ENCODE data around the gene IL20.

The IL20 gene

GRCh38 chr1:206872139-206872538 is 6.7 kb downstream of the IL20 start:
- no peak for DNase-seq (ENCODE audit: low spot score)
- H3K27ac ChIP-seq (replicated peaks; ENCODE audit: low read length) = no peak overlapping the region
- H2BK15ac ChIP-seq (ENCODE audit: low read length) = no peak overlapping the region
- H3K4ac ChIP-seq (ENCODE audit: low read length) = no peak overlapping the region
- H3K4me2 ChIP-seq (ENCODE audit: insufficient read depth, low read length, poor library complexity, severe bottlenecking) = no peak overlapping the region
- no peak overlapping the region for H2BK12ac ChIP-seq (ENCODE audit: low read length)
- no peak overlapping the region for H3K14ac ChIP-seq (ENCODE audit: low read length)
- no peak overlapping the region for H3K9ac ChIP-seq (ENCODE audit: low read depth, low read length, poor library complexity)
- no peak overlapping the region for H2BK120ac ChIP-seq (ENCODE audit: low read depth, low read length)
- H3K79me1 ChIP-seq (ENCODE audit: low read depth, low read length) = no peaks in the 10 kb centered on the region
- H3K18ac ChIP-seq (ENCODE audit: low read length) = no peak overlapping the region
- no peak overlapping the region for H2AFZ ChIP-seq (ENCODE audit: low read length)
- no peak overlapping the region for H3K4me3 ChIP-seq (ENCODE audit: low read length in 2 of 2)
- WGBS, 2 donors (ENCODE audit: extremely low coverage in 2 of 2, insufficient read length in 2 of 2, insufficient replicate concordance in 1 of 2) = no CpG with 5 or more reads among the region's 3 CpGs
- H3K4me1 ChIP-seq (ENCODE audit: control insufficient read depth in 2 of 2, insufficient read depth in 1 of 2, low read depth in 1 of 2, low read length in 2 of 2) = no peaks in the 10 kb centered on the region
- H3K36me3 ChIP-seq (replicated peaks in 1 of 2; ENCODE audit: control insufficient read depth in 2 of 2, insufficient read depth in 2 of 2, low read length in 2 of 2) = no peaks in the 10 kb centered on the region
- no peak overlapping the region for H4K8ac ChIP-seq (ENCODE audit: low read depth, low read length)
- H3K27me3 ChIP-seq (ENCODE audit: control insufficient read depth in 3 of 3, insufficient read depth in 3 of 3, low read depth in 1 of 3, low read length in 3 of 3) = no peaks in the 10 kb centered on the region
- H2AK5ac ChIP-seq (ENCODE audit: low read depth, low read length) = no peak overlapping the region
- H3K23ac ChIP-seq (ENCODE audit: low read depth, low read length, poor library complexity) = no peak overlapping the region
- no peak overlapping the region for H4K91ac ChIP-seq (ENCODE audit: low read depth, low read length, poor library complexity)
- H2BK5ac ChIP-seq (ENCODE audit: low read length) = no peak overlapping the region
- H3K9me3 ChIP-seq (replicated peaks in 1 of 2; ENCODE audit: control insufficient read depth in 2 of 2, insufficient read depth in 1 of 2, low read depth in 1 of 2, low read length in 2 of 2) = peaks cover 0 to 2% of the 10 kb centered on the region in 2 donors

DNA sequence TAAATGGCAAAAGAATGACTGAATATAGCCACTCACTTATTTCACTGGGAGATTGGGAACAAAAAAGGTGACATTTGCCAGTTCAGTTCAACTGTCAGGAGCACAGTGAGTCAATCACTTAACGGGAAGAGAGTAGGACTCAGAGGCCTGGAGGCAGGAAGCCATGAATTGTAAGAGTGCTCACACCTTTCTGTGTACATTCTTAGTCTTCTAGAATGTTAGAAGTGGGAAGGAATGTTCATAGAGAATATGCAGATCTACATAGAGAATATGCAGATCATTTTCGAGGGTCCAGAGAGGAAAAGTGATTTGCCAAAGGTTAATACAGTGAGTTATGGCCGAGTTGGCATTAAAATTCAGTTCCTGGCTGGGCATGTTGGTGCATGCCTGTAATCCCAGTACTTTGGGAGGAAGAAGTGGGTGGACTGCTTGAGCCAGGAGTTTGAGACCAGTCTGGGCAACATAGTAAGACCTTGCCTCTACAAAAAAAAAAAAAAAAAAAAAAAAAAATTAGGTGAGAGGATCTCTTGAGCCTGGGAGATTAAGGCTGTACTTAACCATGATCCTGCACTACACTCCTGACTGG is 8.3 kb downstream of the IL20 start:
- Histone ChIP-seq H3K14ac (ENCODE audit: low read length) (no peak overlapping the region), H2BK15ac (ENCODE audit: low read length) (no peak overlapping the region), H3K27ac (replicated peaks; ENCODE audit: low read length) (no peak overlapping the region), H3K27me3 (ENCODE audit: control insufficient read depth in 3 of 3, insufficient read depth in 3 of 3, low read depth in 1 of 3, low read length in 3 of 3) (no peaks in the 10 kb centered on the region), H3K4me3 (ENCODE audit: low read length in 2 of 2) (no peak overlapping the region), H3K79me1 (ENCODE audit: low read depth, low read length) (no peaks in the 10 kb centered on the region), H3K36me3 (replicated peaks in 1 of 2; ENCODE audit: control insufficient read depth in 2 of 2, insufficient read depth in 2 of 2, low read length in 2 of 2) (peaks cover 0 to 1% of the 10 kb centered on the region in 2 donors), H3K4me1 (ENCODE audit: control insufficient read depth in 2 of 2, insufficient read depth in 1 of 2, low read depth in 1 of 2, low read length in 2 of 2) (no peaks in the 10 kb centered on the region), H2BK12ac (ENCODE audit: low read length) (no peak overlapping the region), H3K4me2 (ENCODE audit: insufficient read depth, low read length, poor library complexity, severe bottlenecking) (no peak overlapping the region), H2BK120ac (ENCODE audit: low read depth, low read length) (no peak overlapping the region), H3K23ac (ENCODE audit: low read depth, low read length, poor library complexity) (no peak overlapping the region), H3K9ac (ENCODE audit: low read depth, low read length, poor library complexity) (no peak overlapping the region), H3K18ac (ENCODE audit: low read length) (no peak overlapping the region), H2BK5ac (ENCODE audit: low read length) (no peak overlapping the region), H3K4ac (ENCODE audit: low read length) (no peak overlapping the region), H4K91ac (ENCODE audit: low read depth, low read length, poor library complexity) (no peak overlapping the region), H2AK5ac (ENCODE audit: low read depth, low read length) (no peak overlapping the region), H4K8ac (ENCODE audit: low read depth, low read length) (no peak overlapping the region), H3K9me3 (replicated peaks in 1 of 2; ENCODE audit: control insufficient read depth in 2 of 2, insufficient read depth in 1 of 2, low read depth in 1 of 2, low read length in 2 of 2) (peaks cover 5 to 8% of the 10 kb centered on the region in 2 donors), H2AFZ (ENCODE audit: low read length) (no peak overlapping the region)
- no peak for DNase-seq (ENCODE audit: low spot score)
- no CpG with 5 or more reads among the region's 3 CpGs for WGBS, 2 donors (ENCODE audit: extremely low coverage in 2 of 2, insufficient read length in 2 of 2, insufficient replicate concordance in 1 of 2)

DNA sequence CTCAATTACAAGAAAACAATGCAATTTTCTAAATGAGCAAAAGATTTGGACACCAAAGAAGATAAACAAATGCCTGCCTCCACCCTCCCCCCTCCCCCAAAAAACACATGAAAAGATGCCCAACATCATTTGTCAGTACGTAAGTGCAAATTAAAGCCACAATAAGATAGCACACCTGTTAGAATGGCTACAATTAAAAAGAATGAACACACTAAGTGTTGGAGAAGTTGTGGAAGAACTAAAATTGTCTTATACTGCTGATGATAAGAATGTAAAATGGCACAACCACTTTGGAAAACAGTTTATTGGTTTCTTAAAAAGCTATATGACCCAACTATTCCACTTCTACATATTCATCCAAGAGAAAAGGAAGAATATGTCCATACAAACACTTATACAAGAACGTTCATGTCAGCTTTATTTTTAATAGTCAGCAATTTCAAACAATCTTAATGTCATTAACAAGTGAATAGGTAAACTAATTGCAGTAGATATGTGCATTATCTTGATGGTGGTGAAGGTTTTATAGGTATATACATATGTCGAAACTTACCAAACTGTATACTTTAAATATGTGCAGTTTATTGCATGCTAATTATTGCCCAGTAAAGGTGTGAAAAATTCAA is 10.4 kb downstream of the IL20 start:
- Histone ChIP-seq H3K4me1 (ENCODE audit: control insufficient read depth in 2 of 2, insufficient read depth in 1 of 2, low read depth in 1 of 2, low read length in 2 of 2) (no peaks in the 10 kb centered on the region), H2AK5ac (ENCODE audit: low read depth, low read length) (no peak overlapping the region), H3K4ac (ENCODE audit: low read length) (no peak overlapping the region), H2BK120ac (ENCODE audit: low read depth, low read length) (no peak overlapping the region), H3K36me3 (replicated peaks in 1 of 2; ENCODE audit: control insufficient read depth in 2 of 2, insufficient read depth in 2 of 2, low read length in 2 of 2) (peaks cover 0 to 1% of the 10 kb centered on the region in 2 donors), H3K23ac (ENCODE audit: low read depth, low read length, poor library complexity) (no peak overlapping the region), H3K18ac (ENCODE audit: low read length) (no peak overlapping the region), H3K27me3 (ENCODE audit: control insufficient read depth in 3 of 3, insufficient read depth in 3 of 3, low read depth in 1 of 3, low read length in 3 of 3) (no peaks in the 10 kb centered on the region), H2AFZ (ENCODE audit: low read length) (no peak overlapping the region), H3K9me3 (replicated peaks in 1 of 2; ENCODE audit: control insufficient read depth in 2 of 2, insufficient read depth in 1 of 2, low read depth in 1 of 2, low read length in 2 of 2) (peaks cover 5 to 8% of the 10 kb centered on the region in 2 donors), H3K4me2 (ENCODE audit: insufficient read depth, low read length, poor library complexity, severe bottlenecking) (no peak overlapping the region), H4K91ac (ENCODE audit: low read depth, low read length, poor library complexity) (no peak overlapping the region), H3K4me3 (ENCODE audit: low read length in 2 of 2) (no peak overlapping the region), H3K27ac (replicated peaks; ENCODE audit: low read length) (no peak overlapping the region), H4K8ac (ENCODE audit: low read depth, low read length) (no peak overlapping the region), H2BK15ac (ENCODE audit: low read length) (no peak overlapping the region), H3K9ac (ENCODE audit: low read depth, low read length, poor library complexity) (no peak overlapping the region), H2BK5ac (ENCODE audit: low read length) (no peak overlapping the region), H2BK12ac (ENCODE audit: low read length) (no peak overlapping the region), H3K14ac (ENCODE audit: low read length) (no peak overlapping the region), H3K79me1 (ENCODE audit: low read depth, low read length) (no peaks in the 10 kb centered on the region)
- WGBS, 2 donors (ENCODE audit: extremely low coverage in 2 of 2, insufficient read length in 2 of 2, insufficient replicate concordance in 1 of 2) = no CpG with 5 or more reads among the region's 3 CpGs
- no peak for DNase-seq (ENCODE audit: low spot score)

- no peak overlapping the region for H2AFZ ChIP-seq (ENCODE audit: low read length)
- no peak overlapping the region for H3K27ac ChIP-seq (replicated peaks; ENCODE audit: low read length)
- no peak overlapping the region for H3K4me3 ChIP-seq (ENCODE audit: low read length in 2 of 2)
- H3K36me3 ChIP-seq (replicated peaks in 1 of 2; ENCODE audit: control insufficient read depth in 2 of 2, insufficient read depth in 2 of 2, low read length in 2 of 2) = peaks cover 0 to 1% of the 10 kb centered on the region in 2 donors
- H2BK12ac ChIP-seq (ENCODE audit: low read length) = no peak overlapping the region
- no peak overlapping the region for H3K4me2 ChIP-seq (ENCODE audit: insufficient read depth, low read length, poor library complexity, severe bottlenecking)
- no peak overlapping the region for H2BK120ac ChIP-seq (ENCODE audit: low read depth, low read length)
- no peak overlapping the region for H2BK5ac ChIP-seq (ENCODE audit: low read length)
- no peak overlapping the region for H3K18ac ChIP-seq (ENCODE audit: low read length)
- H3K9me3 ChIP-seq (replicated peaks in 1 of 2; ENCODE audit: control insufficient read depth in 2 of 2, insufficient read depth in 1 of 2, low read depth in 1 of 2, low read length in 2 of 2) = peaks cover 5 to 8% of the 10 kb centered on the region in 2 donors
- no peak overlapping the region for H3K9ac ChIP-seq (ENCODE audit: low read depth, low read length, poor library complexity)
- H3K27me3 ChIP-seq (ENCODE audit: control insufficient read depth in 3 of 3, insufficient read depth in 3 of 3, low read depth in 1 of 3, low read length in 3 of 3) = no peaks in the 10 kb centered on the region
- no peaks in the 10 kb centered on the region for H3K79me1 ChIP-seq (ENCODE audit: low read depth, low read length)
- H3K23ac ChIP-seq (ENCODE audit: low read depth, low read length, poor library complexity) = no peak overlapping the region
- H2BK15ac ChIP-seq (ENCODE audit: low read length) = no peak overlapping the region
- no peaks in the 10 kb centered on the region for H3K4me1 ChIP-seq (ENCODE audit: control insufficient read depth in 2 of 2, insufficient read depth in 1 of 2, low read depth in 1 of 2, low read length in 2 of 2)
- no peak overlapping the region for H3K14ac ChIP-seq (ENCODE audit: low read length)
- DNase-seq (ENCODE audit: low spot score) = no peak
- no peak overlapping the region for H2AK5ac ChIP-seq (ENCODE audit: low read depth, low read length)
- no peak overlapping the region for H4K8ac ChIP-seq (ENCODE audit: low read depth, low read length)
- H4K91ac ChIP-seq (ENCODE audit: low read depth, low read length, poor library complexity) = no peak overlapping the region
- no peak overlapping the region for H3K4ac ChIP-seq (ENCODE audit: low read length)
Measured at GRCh38 chr1:206878456-206878855, 13.0 kb downstream of the IL20 start.
